Calu3 (cell line): Measurements from ENCODE around the gene SPDYE2. TPM values are rescaled to one million over a fixed set of nuclear protein-coding genes. Genes with fewer than 3 reads are reported as not detected.
"Not testable (repeated sequence)": the region's sequence is repeated elsewhere in the genome, so short reads cannot be mapped to it uniquely, and the experiment has no call there.

ENCODE experiments used
- BruUV-seq: library from RNA; stranded (reverse); fragments of 400-500 nt; replicated peaks from 2 replicates; lab custom pipeline; 2021; lab: Mats Ljungman, UMichigan
- CTCF ChIA-PET: fragments of 300-600 bp; sonication (Branson Sonifier 250); formaldehyde crosslinking; loops from one replicate; lab custom pipeline; 2022; ENCODE audit warnings: antibody characterized with exemption; lab: Charles Lee
- DNase-seq: peaks from one replicate; pipeline ENCODE4 v3.0.0; 2022
- H3K27ac Mint-ChIP-seq: one replicate; pipeline ENCODE4 v1.8.0; 2022; ENCODE audit warnings: mixed read lengths; ENCODE audit not compliant: unreplicated experiment
- H3K27me3 Mint-ChIP-seq: one replicate; pipeline ENCODE4 v1.8.0; 2022; ENCODE audit warnings: mixed read lengths; ENCODE audit not compliant: unreplicated experiment
- H3K36me3 Mint-ChIP-seq: one replicate; pipeline ENCODE4 v1.8.0; 2022; ENCODE audit warnings: mild to moderate bottlenecking, moderate library complexity, mixed read lengths; ENCODE audit not compliant: insufficient read depth, unreplicated experiment
- H3K4me1 Mint-ChIP-seq: one replicate; pipeline ENCODE4 v1.8.0; 2022; ENCODE audit warnings: mild to moderate bottlenecking, low read depth, mixed read lengths; ENCODE audit not compliant: unreplicated experiment
- H3K4me3 Mint-ChIP-seq: one replicate; pipeline ENCODE4 v1.8.0; 2022; ENCODE audit warnings: mild to moderate bottlenecking, low read depth, moderate library complexity, mixed read lengths; ENCODE audit not compliant: unreplicated experiment
- H3K9me3 Mint-ChIP-seq: one replicate; pipeline ENCODE4 v1.8.0; 2022; ENCODE audit warnings: low read depth, mixed read lengths; ENCODE audit not compliant: unreplicated experiment
- intact Hi-C: fragments of 100-400 bp; cut with micrococcal nuclease; formaldehyde crosslinking; loops from one replicate; pipeline ENCODE4 v1.10.0; 2022; ENCODE audit not compliant: unreplicated experiment
- total RNA-seq: library from RNA; stranded (reverse); gene quantifications from 2 replicates; pipeline ENCODE4 v1.2.3, GENCODE V29; 2022
- TF ChIP-seq, protein P1 (sequence below): fragments of 200-600 bp; IDR thresholded peaks from one replicate; pipeline ENCODE4 v1.8.0; 2022; ENCODE audit warnings: antibody characterized with exemption; ENCODE audit not compliant: unreplicated experiment

Gene SPDYE2
- total RNA-seq, 1 experiment from 2014 or later: not detected

DNA sequence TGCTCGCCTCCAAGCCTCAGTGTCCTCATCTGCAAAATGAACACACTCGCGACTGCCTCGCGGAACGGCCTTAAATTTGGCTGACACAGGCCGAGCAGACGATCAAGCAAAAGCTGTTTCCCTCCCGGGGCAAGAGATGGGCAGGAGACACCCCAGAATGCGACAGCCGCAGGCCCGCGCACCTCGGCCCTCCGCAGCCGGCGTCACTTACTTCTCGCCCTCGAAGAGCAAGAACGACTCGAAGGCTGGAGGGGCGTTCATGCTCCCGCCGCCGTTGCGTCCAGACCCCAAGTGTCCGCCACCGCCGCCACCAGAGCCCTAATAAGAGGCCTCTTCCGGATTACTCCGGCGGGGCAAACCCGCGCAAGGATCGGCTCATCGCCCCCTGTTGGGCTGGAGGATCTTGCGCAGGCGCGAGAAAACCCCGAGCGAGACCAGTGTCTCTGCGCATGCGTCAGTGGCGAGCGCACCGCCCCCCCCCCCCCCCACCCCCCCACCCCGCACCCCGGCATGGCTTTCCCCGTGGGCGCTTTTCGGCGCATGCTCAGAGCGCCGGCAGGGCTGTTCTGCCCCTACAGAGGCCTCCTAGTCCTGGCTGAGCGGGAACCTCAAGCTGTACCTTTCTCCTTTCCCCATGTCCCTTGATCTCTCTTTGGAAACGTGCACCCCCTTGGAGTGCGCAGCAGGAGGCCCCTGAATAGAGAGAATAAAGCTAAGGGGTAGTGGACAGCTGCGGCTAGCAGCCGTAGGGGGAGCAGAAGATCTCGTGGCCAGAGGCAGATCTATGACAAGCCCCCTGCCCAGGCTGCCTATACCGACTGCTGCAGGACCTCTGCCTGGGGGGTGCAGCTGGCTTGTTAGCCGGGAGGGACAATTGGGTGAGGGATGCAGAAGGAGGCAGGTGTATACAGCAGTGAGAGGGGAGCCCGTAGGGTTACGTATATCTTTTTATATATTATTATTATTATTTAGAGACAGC lies 21.5 kb downstream of the SPDYE2 start, which contains the start of gene POLR2J3:
Gene POLR2J3 (minus strand): TSS at position 323 of the 979 bp plus-strand sequence. CDS start 62 bp downstream, at position 261.
- H3K9me3 Mint-ChIP-seq, intact Hi-C loops, H3K27me3 Mint-ChIP-seq, H3K4me1 Mint-ChIP-seq, H3K27ac Mint-ChIP-seq, BruUV-seq, H3K36me3 Mint-ChIP-seq: not testable (repeated sequence)
- CTCF ChIA-PET: interaction anchor here (0.6 kb wide), 1 partner anchor 93 kb away, joined by 3 read pairs; no protein-coding TSS in a partner anchor
- peak within 1 kb of the TSS; percentile 65 for H3K4me3 Mint-ChIP-seq
- TF ChIP-seq, protein P1, sequence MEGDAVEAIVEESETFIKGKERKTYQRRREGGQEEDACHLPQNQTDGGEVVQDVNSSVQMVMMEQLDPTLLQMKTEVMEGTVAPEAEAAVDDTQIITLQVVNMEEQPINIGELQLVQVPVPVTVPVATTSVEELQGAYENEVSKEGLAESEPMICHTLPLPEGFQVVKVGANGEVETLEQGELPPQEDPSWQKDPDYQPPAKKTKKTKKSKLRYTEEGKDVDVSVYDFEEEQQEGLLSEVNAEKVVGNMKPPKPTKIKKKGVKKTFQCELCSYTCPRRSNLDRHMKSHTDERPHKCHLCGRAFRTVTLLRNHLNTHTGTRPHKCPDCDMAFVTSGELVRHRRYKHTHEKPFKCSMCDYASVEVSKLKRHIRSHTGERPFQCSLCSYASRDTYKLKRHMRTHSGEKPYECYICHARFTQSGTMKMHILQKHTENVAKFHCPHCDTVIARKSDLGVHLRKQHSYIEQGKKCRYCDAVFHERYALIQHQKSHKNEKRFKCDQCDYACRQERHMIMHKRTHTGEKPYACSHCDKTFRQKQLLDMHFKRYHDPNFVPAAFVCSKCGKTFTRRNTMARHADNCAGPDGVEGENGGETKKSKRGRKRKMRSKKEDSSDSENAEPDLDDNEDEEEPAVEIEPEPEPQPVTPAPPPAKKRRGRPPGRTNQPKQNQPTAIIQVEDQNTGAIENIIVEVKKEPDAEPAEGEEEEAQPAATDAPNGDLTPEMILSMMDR: peak; percentile 35
- DNase-seq: peak; percentile 96

DNA sequence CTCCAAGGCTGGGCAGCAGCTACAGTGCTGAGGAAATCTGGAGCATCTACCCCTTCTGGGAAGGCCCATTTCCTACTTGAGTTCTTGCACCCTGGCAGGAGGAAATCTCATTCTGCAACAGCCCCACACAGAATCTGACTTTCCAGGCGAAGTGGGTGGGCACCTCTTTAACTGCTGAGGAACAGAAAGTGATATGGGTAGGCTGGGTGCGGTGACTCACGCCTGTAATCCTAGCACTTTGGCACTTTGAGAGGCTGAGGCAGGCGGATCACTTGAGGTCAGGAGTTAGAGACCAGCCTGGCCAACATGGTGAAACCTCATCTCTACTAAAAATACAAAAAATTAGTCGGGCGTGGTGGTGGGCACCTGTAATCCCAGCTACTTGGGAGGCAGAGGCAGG lies 23.6 kb downstream of the SPDYE2 start:
- H3K36me3 Mint-ChIP-seq, CTCF ChIA-PET: not testable (repeated sequence)

DNA sequence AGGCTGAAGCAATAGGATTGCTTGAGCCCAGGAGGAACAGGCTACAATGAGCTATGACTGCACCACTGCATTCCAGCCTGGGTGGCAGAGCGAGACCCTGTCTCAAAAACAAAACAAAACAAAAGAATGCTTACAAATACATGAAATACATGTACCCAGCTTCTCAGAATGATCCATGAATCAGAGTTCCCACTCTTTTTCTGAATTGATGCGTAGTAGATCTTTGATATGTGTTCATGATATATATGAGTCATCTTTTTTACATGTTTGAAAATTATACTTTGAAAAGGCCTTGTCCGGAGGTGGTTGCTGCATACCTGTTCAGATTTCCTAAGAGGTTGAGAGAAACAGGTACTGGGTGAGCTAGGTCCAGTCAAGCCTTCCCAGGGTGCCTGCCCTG lies 25.3 kb downstream of the SPDYE2 start:
- intact Hi-C loops, BruUV-seq, H3K36me3 Mint-ChIP-seq, H3K27ac Mint-ChIP-seq, H3K4me1 Mint-ChIP-seq, DNase-seq, H3K27me3 Mint-ChIP-seq, H3K9me3 Mint-ChIP-seq, CTCF ChIA-PET, H3K4me3 Mint-ChIP-seq: not testable (repeated sequence)

More for the DNA sequence above, 23.6 kb downstream of the SPDYE2 start:
- H3K27ac Mint-ChIP-seq, H3K4me3 Mint-ChIP-seq, BruUV-seq, H3K27me3 Mint-ChIP-seq, intact Hi-C loops, DNase-seq, H3K9me3 Mint-ChIP-seq, H3K4me1 Mint-ChIP-seq: not testable (repeated sequence)

DNA sequence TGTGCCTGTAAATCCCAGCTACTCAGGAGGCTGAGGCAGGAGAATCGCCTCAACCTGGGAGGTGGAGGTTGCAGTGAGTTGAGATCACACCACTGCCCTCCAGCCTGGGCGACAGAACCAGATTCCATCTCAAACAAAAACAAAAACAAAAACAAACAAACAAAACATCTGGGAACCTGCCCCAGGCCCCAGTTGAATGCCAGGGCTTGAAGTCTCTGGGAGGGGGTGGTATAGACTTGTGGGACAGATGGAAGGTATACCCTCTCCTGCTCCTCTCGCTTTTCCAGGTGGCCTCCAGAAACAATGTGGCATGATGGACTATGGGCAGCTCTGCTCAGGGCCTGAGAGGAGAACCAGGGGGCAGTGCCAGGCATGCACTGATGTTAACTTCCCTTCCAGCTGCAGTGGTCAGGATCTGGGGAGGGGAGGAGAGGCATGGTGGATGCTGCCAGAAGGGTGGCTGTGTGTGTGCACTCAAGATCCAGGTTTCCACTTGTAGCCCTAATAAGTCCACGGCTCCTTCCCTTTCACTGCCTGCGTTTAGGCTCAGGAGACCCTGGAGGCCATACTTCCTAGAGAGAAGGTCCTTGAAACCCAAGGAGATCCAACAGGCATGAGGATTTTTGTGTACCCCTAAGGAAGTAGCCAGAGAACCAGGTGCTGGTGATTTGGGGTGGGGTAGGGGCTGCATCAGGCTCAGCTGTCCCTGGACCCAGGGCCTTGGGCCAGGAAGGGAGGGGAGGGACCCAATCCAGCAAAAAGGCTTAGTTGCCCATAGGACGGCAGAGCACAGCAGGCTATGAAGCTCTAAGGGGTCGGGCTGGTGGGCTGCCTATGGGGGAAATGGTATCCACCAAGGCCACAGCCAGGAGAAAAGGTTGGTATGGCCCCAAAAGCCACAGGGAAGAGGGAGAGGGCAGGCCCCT lies 26.6 kb downstream of the SPDYE2 start:
- H3K27me3 Mint-ChIP-seq, H3K4me1 Mint-ChIP-seq, H3K36me3 Mint-ChIP-seq, intact Hi-C loops, BruUV-seq, H3K27ac Mint-ChIP-seq, DNase-seq, H3K9me3 Mint-ChIP-seq, H3K4me3 Mint-ChIP-seq: not testable (repeated sequence)
- CTCF ChIA-PET: interaction anchor here (0.7 kb wide), 1 partner anchor 99 kb away, joined by 3 read pairs; no protein-coding TSS in a partner anchor

DNA sequence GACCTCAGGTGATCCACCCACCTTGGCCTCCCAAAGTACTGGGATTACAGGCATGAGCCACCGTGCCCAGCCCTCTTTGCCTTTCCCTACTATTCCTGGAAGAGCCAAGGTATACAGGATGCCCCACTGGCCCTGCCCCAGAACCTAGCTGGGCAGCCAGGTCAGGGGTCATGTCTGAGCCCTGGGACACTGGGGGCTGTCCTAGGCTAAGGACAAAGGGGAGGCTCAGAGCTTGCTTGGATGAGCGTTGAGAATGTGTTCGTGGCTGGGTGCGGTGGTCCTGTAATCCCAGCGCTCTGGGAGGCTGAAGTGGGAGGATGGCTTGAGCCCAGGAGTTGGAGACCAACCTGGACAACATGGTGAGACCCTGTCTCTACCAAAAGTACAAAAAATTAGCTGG lies 27.5 kb downstream of the SPDYE2 start:
- H3K36me3 Mint-ChIP-seq, CTCF ChIA-PET, H3K4me1 Mint-ChIP-seq, H3K9me3 Mint-ChIP-seq, H3K4me3 Mint-ChIP-seq, H3K27me3 Mint-ChIP-seq, DNase-seq, H3K27ac Mint-ChIP-seq, BruUV-seq, intact Hi-C loops: not testable (repeated sequence)

DNA sequence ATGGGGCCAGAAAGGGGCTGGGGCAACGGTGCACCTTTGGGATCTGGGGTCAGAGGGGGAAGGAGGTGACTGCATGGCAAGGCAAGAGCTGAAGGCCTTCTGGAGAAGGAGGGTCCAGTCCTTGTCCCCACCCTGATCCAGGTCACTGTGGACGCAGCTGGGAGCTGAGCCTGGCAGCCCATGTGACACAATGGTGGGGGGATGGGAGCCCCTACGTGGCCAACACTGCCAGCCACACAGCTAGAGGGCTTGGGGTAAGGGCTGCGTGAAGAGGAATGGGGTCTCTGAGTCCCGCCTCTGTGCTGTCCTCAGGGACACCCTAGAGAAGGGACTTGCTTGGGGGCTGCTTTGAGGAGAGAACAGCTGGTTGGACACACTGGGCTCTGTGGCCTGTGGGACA lies 30.7 kb downstream of the SPDYE2 start:
- CTCF ChIA-PET, H3K27ac Mint-ChIP-seq, H3K4me3 Mint-ChIP-seq, DNase-seq, intact Hi-C loops, H3K36me3 Mint-ChIP-seq, H3K4me1 Mint-ChIP-seq, H3K9me3 Mint-ChIP-seq, BruUV-seq, H3K27me3 Mint-ChIP-seq: not testable (repeated sequence)

DNA sequence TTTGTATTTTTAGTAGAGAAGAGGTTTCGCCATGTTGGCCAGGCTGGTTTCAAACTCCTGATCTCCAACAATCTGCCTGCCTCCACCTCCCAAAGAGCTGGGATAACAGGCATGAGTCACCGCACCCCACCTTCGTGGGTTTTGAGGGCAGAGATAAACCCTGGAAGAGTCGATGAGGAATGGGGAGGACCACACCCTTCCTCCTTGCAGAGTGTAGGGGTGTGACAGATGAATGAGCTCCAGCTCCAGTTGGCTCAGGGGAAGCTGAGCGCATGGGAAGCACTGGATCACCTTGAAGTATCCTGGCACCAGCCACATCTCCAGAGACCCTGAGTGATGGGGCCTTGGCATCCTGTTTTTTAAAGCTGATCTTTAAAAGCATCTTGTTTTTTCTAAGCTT lies 32.5 kb downstream of the SPDYE2 start:
- H3K4me1 Mint-ChIP-seq, H3K36me3 Mint-ChIP-seq, BruUV-seq, H3K4me3 Mint-ChIP-seq, intact Hi-C loops, DNase-seq, H3K9me3 Mint-ChIP-seq, CTCF ChIA-PET, H3K27ac Mint-ChIP-seq, H3K27me3 Mint-ChIP-seq: not testable (repeated sequence)

DNA sequence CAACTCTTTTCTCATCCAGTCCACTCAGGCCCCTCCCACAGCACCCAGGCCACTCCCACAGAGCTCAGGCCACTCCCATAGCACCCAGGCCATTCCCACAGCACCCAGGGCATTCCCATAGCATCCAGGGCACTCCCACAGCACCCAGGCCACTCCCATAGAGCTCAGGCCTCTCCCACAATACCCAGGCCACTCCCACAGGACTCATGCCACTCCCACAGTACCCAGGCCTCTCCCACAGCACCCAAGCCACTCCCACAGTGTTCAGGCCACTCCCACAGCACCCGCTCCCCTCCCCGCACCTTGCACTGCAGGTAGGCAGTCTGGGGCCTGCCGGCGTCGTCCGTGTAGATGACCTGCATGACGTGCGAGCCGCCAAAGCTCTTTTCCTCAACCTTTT lies 38.8 kb downstream of the SPDYE2 start:
- BruUV-seq, DNase-seq, H3K9me3 Mint-ChIP-seq, H3K4me3 Mint-ChIP-seq, H3K27me3 Mint-ChIP-seq, CTCF ChIA-PET, H3K4me1 Mint-ChIP-seq, H3K36me3 Mint-ChIP-seq, H3K27ac Mint-ChIP-seq, intact Hi-C loops: not testable (repeated sequence)
